Eye (tissue), 1 donor: ENCODE measurements around the gene GOLGA6A.
"Not testable (repeated sequence)": the region's sequence is repeated elsewhere in the genome, so short reads cannot be mapped to it uniquely, and the experiment has no call there.

Experiments
- DNase-seq: peaks from one replicate; pipeline ENCODE4 v3.0.0-alpha.2; 2015

GOLGA6A gene

DNA sequence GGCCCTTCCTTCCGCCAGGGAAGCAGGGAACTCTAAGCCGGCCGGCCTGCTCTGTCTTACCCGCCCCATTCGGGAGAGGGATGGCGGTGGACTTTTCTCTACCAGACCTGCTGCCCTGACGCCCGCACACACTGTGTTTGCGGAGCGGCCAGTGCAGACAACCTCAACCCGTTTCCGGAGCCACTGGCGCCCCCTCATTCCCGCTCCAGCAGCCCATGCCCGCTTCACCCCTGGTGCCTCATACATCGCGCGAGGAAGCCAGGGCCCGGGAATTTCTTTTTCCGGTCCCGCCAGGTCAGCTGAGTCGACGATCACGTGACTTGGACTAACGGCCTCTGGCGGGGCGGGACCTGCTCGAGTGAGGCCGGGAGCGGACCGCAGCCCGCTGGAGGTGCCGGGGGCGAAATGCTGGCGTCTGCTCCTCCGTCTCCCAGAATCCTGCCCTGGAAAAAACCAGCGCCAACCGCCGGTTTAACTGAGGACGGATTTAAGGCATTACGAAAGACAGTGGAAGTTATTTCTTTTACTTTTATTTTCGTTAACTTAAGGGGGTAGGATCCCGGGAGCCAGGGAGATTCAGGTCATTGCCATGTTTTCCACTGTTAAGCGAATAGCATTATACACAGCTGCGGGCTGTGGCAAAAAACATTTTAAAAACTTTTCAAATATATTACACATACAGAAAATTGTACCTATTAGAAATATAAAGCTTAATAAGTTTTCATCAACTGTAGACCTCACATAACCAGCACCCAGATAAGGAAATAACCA is 17.8 kb upstream of the GOLGA6A start:
- peak; percentile 96 for DNase-seq

DNA sequence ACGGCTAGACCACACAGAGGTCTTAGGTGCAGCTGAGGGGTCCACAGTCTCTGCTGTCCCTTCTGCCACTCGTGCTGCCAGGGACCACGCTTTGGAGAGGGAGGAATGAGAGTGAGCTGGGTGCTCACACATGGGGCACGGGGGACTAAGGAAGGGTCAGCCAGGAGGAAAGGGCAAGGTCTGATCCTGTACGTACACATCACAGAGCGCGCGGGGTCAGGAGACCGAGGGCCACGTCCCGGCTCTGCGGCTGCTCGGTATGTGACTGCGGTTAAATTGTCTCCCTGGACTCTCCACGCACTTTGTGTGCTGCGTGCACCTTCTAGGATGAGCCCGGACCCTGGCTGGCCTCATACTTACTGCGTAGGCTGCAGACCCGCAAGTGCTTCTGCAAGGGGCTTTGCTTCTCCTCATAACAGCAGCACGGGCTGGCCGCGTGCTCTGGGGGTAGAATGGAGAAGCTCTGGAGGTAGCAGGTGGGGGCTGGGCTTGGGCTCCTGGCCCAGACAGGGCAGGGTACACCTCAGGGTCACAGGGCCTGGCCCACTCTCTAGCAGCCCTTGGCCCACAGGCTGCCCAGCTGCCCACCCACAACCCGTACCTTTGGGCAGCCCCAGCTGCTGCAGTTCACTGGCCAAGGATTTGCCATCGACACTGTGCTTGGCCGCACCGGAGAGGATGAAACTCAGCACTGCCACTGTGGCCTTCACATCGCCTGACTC is 14.6 kb upstream of the GOLGA6A start:
- not testable (repeated sequence) for DNase-seq

DNA sequence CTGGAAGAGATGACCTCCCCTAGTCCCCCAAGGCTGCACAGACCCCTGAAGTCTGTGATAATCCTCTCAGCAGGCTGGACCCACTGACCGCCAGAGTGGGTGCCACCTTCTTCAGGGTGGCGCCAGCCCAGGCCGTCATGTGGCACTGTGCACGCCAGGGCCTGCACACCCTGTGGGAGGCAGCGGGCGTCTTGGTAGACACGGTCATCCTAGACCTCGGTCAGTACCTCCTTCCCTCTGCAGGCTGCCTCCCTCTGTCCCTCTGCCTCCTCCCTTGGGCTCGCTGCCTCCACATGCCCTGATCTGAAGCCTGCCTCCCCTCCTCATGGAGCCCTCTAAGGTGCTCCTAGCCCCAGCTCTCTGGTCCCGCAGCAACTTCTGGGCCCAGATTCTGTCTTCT is 13.3 kb upstream of the GOLGA6A start:
- not testable (repeated sequence) for DNase-seq

DNA sequence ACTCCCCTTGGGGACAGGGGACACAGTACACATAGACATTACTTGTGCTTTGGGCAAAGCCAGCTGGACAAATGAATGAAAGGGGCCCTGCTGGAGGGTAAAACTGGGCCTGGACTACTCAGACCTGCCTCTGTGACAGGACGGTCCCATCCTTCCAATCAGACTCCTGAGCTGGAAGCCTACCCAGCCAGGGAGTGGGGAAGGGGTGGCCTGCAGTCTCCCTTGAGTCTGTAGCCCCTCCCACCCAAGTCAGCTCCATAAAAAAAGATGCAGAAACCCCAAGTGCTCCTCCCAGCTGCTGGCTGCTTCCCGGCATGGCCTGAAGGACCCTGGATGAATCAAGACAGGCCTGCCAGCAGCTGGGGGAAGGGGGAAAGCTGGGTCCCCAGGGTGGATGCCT is 12.2 kb upstream of the GOLGA6A start:
- not testable (repeated sequence) for DNase-seq

DNA sequence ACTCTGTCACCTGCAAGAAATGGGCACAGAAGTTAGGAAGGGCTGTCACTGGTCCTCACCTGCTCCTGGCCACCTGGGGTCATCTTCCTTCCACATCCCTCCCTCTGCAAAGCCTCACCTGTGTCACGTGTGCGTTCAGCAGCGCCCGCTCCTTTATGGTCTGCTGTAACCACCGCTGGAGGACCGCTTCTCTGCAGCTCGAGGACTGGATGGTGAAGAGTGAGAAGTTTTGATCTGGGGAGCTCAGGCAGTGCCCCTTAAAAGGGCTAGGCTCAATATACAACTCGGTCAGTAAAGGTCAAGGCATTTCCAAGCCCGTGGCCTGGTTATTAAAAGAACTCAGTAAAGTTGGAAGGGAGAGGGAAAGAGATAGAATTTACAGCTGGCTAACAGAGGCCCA is 6.6 kb downstream of the GOLGA6A start:
- not testable (repeated sequence) for DNase-seq

DNA sequence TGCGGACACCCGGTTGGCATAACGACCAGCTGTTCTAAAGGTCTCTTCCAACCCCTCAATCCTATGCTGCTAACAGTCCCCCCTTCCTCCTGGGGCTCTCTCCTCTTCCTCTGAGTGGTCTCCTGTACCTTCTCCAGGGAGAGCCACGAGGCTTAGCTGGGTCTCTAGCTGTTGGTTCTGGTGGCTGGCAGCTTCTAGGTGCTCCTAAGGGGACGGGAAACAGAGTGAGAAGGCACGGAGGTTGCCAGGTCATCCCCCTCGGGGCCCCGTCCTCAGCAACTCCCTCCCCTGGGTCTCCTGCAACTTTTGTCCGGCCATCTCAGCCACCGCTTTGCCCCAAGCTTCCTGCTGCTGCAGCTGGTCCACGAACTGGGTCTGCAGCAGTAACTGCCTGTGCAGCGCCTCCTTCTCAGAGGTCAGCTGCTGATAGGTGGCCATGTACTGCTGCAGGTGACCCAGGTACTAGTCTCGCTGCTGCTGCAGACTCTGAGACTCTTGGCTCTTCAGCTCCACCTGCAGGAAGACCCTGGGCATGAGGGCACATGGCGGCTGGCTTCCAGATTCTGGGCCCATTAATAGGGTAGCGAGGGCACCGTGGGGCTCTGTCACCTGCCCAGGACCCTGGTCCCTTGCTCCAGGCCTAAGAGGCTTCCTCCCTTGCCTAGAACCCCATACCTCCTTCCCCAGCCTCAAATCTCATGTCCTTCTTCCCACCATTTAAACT is 9.6 kb downstream of the GOLGA6A start:
- DNase-seq = not testable (repeated sequence)

DNA sequence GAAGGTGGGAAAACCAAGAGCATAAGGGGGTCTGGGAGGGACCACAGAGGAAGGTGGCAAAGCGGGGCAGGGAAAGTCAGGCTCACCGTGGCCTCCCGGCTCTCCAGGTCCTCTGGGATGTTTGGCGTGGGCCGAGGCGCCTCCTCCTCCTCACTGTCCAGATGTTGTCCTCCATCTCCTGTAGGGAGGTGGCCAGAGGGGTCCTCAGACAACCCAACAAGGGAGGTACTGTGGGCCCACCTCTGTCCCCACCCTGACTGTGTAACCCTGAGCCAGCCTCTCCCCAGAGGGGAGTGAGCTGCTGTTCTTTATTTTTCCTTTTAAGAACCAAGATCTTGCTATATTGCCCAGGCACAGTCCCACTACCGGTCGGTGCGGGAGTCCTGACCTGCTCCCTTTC is 10.2 kb downstream of the GOLGA6A start:
- DNase-seq = not testable (repeated sequence)

DNA sequence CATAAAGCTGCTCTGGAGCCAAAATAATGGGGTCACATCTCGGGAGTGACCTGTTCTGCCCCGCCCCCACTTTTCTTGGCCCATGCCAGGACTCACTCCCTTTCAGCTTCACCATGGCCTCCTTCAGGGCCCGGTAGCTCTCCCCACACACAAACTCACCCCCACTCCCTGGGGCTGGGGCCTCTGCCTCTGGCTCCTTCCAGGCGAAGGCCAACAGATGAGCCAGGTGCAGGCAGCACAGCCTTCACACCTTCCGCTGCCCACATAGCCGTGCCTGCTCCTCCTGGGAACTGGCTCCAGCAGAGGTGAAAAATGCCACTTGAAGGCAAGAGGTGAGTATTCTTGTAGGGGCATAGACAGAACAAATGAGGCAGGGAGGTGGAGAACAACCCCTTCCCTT is 10.7 kb downstream of the GOLGA6A start:
- not testable (repeated sequence) for DNase-seq

DNA sequence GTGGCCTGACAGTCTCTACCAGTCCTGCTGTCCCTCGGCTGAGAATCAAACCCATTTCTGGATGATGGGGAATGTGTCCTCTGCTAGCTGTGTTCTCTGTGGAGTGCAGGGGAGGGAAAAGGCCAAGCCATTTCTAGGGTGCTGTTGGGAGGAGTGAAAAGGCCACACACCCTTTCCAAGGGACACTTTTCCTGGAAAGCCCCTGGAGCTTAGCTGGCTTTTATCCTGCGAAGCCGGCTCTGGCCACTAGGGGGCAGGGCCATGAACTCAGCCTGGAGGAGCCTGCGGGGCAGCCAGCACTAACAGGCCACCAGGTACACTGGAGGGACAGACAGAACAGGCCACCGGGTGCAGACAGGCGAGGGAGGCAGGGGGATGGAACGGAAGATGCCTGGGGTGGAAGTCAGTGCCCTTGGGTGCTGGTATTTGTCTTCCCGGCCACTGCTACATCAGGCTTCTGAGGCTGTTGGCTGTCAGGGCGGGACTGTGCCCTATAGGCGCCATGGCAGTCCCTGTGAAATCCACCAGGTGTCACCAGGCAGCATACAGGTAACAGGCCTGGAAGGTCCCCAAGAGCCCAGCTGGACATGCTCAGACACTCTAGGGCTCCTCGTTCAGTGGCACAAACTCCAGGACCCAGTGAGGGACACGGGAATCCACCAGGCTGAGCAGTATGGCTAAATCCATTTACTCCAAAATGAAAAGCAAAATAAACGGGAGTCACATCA is 16.5 kb downstream of the GOLGA6A start:
- not testable (repeated sequence) for DNase-seq

DNA sequence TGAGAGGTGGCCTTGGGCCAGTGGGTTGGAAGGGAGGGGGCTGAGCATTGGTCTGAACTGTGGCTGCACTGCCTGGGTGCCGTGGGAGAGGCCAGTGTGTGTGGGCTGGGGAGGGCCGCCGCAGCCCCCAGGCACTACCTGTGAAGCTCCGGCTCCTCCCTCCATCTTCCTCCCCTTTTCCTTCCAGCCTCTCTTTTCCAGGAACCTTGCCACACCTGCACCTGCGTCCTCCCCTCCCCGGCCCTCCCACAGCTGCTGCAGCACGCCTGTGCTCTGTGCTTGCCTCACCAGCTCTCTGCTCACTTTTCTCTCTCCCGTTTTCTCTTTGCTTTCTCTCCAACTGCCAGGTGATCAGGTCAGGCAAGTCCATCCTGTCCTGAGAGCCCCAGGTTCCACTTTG is 17.5 kb downstream of the GOLGA6A start:
- DNase-seq = not testable (repeated sequence)

DNA sequence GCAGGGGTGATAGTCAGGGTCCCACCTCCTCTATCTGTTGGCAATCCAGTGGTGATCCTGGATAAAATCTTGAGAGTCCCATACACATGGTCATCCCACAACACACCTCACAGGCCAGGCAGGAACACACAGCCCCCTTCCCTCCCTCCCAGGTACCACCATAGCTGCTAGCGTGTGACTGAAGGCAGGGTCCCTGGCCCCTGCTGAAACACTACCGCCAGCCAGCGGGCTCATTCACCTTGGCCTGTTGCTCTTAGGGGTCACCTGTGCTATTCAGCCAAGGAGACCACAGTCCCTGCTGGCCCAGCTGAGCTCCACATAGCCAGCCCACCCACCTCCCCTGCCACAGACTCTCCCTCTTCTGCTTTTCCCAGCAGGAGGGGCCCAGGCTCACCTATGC is 18.2 kb downstream of the GOLGA6A start:
- not testable (repeated sequence) for DNase-seq

DNA sequence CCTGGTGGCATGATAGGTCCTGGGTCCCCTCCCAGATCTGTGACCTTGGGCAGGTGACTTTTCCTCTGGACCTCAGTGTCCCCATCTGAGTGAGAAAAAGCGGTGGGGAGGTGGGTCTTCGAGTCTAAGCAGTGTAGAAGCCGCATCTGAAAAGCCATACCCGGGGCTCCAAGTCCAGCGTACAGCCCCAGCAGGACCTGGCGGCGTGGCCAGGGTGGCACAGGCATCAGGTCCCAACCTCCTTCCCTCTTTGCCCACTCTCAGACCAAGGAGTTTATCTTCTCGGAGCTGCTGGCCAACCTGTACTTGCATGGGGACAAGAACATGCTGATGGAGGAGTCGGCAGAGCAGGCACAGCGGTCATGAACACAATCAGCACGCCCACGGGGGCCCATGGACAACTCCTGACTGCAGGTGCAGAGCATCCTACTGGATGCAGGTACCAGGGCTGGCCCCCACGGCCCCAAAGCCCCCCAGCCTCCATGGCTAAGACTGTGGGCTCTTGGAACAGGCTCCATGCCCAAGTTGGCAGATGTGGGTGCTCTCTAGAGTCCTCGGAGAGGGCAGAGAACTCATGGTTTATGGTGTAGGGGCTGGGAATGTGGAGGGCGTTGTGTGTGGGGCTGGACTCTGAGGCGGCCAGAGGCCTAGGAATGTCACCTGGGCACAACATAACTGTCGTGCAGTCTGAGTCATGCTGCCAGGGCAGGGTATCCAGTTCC is 18.8 kb downstream of the GOLGA6A start:
- DNase-seq = not testable (repeated sequence)

DNA sequence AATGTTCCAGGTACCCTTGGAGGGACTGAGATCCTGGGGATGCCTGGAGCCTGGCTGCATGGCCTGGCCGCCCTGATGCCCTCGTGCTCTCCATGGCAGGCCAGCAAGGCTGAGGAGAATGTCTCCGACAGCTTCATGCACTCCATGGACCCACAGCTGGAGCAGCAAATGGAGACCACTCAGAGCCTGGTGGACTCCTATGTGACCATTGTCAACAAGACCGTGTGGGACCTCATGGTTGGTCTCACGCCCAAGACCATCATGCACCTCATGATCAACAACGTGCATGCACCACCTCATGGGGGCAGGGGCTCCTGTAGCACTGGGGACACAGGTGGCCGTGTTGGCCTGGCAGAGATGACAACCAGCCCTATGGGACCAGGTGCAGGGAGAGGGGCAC is 19.7 kb downstream of the GOLGA6A start:
- DNase-seq = no peak

DNA sequence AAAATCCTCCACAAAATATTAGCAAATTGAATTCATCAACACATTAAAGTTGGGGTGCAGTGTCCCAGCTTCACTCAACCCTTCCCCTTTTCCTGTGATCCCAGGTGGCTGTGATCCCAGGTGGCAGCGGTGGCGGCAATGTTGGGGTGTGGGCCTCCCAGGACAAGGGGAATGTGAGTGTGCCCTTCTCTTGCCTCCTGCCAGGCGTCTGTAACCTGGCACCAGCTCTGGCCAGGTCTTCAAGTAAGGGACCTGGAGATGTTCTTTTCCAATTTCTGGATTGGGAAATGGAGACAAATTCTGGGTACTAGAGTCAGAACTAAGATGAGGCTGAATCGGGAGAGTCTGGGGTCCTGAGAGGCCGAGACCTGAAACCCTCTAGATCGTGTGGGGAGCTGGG is 20.1 kb downstream of the GOLGA6A start:
- DNase-seq = no peak

DNA sequence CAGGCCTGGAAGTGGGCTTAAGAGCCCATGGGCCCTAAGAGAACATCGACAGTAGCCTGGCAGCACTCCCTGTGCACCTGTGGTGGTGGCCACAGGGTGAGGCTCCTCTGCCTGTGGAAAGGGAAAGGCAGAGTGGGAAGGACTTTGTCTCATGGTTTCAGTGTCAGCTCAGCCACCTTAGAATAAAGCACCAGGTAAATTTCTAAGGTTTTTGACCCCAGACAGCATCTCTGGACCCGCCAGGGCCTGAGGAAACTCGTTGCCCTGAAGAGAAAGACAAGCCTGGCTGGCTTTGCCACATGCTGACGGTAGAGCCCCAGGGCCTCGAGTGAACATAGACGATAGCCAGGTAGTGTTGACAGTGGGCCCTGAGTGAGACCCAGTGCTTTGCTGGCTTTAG is 22.1 kb downstream of the GOLGA6A start:
- DNase-seq = no peak

DNA sequence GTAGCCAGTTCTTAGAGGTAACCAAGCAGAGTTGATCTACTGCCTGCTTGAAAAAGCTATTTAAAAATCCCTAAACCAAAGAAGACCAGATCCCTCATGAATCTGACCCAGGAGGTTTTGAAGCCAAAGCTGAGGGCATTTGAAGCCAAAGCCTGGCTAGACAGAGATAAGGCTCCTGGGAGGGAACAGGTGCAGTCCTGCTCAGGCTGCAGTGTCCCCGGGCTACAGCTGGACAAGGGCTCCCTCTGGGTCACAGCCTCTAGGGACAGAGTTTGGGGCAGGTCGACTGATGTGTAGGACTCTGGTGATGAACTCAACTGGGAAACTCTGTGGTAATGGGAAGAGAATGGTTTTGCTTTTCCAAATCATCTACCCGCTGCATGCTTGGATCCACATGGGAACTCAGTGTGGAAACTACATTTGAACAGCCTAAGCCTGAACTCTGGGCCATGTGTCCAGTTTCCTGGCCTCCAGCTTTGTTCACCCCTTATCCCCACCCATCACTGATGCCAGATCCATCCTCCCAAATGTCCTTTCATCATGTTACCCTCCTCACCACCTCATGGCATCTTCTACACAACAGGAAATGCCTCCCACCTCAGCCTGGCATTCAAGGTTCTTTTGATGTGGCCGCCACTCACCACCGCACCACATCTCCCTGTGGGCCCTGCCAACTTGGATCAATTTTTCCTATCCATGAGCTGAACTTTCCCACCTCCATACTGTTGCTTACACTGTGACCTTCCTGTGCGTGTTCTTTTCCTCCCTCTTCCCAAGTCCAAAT is 23.1 kb downstream of the GOLGA6A start:
- not testable (repeated sequence) for DNase-seq

DNA sequence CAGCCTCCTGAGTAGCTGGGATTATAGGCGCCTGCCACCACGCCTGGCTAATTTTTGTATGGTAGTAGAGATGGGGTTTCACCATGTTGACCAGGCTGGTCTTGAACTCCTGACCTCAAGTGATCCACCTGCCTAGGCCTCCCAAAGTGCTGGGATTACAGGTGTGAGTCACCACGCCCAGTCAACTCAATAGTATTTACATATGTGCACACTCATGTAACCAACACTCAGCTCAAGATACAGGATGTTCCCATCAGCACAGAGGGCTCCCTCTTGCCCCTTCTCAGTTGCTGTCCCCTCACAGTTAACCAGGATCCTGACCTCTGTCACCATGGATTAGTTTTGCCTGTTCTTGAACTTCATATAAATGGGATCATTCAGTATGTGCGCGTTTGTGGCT is 26.0 kb downstream of the GOLGA6A start:
- DNase-seq = not testable (repeated sequence)

DNA sequence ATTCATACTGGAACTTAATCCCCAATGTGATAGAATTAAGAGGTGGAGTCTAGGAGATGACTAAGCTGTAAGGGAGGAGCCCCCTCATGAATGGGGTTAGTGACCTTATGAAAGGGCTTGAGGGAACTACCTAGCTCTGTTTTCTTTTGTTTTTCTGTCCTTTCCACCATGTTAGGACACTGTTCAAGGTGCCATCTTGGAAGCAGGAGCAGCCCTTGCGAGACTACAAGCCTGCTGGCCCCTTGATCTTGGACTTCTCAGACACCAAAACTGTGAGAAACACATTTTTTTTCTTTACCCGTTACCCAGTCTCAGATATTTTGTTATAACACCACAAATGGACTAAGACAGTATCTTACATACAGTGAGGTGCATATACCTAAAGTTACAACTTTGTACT is 26.5 kb downstream of the GOLGA6A start:
- no peak for DNase-seq

DNA sequence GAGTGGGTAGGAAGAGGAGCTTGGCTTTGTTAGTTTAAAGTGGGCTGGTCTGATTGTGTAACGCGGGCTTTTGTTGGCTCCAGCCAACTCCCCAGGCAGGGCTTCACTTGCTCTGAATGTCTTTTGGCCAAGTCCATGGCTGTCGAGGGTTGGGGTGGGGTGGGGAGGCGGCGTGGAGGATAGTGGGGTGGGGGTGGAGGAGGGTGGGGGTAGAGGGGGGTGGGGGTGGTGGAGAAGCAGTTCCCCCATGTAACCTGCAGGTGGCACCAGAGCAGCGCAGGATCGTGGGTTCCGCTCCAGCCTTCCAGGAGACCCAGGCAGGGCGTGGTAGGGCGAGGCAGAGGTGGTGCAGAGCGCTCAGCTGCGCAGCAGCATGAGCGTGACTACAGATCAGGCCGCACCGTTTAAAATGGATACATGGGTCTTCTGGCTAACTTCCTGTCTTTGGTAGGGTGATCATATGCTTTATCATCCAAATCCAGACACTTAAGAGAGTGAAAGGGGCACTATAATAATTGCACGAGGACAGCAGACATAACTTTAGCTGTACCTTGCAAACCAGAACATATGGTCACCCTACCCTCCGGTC is 28.3 kb downstream of the GOLGA6A start:
- peak; percentile 93 for DNase-seq

DNA sequence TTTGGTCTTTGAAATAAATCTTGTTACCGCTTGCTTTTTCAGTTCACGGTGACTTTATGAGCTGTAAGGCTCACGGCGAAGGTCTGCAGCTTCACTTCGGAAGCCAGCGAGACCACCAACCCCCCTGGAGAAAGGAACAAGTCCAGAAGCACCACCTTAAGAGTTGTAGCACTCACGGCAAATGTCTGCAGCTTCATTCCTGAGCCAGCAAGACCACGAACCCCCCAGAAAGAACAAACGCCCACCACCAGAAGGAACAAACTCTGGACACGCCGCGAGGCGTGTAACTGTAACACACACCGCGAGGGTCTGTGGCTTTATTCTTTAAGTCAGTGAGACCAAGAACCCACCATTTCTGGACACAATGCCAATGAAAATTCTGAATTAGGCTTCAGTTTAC is 28.8 kb downstream of the GOLGA6A start:
- DNase-seq = no peak
